Upper lobe of left lung (tissue), 6 donors: ENCODE measurements around the gene CTAG1B. TPM values are rescaled to one million over a fixed set of nuclear protein-coding genes. Genes with fewer than 3 reads are reported as not detected.
"Not testable (repeated sequence)": the region's sequence is repeated elsewhere in the genome, so short reads cannot be mapped to it uniquely, and the experiment has no call there.

Experiments
- ATAC-seq, 2 donors: fragments of 200-7000 bp; cut with Tn5 transposase; one replicate each; pipeline ENCODE4 v1.9.1; 2022; ENCODE audit warnings: mild to moderate bottlenecking in 2 of 2, moderate library complexity in 2 of 2; ENCODE audit not compliant: low FRiP score in 2 of 2
- DNase-seq, 2 donors: peaks; one replicate each; pipeline ENCODE4 v3.0.0-alpha.2; 2019 to 2020
- H3K27ac ChIP-seq, 4 donors: fragments of 200-600 bp; sonication (generic); one replicate each; pipeline ENCODE4 v1.5.1; 2016 to 2019
- H3K27me3 ChIP-seq, 4 donors: fragments of 200-600 bp; sonication (generic); one replicate each; pipeline ENCODE4 v1.5.1; 2017 to 2019
- H3K36me3 ChIP-seq, 4 donors: fragments of 200-600 bp; sonication (generic); one replicate each; pipeline ENCODE4 v1.5.1; 2016 to 2019
- H3K4me1 ChIP-seq, 4 donors: fragments of 200-600 bp; sonication (generic); one replicate each; pipeline ENCODE4 v1.5.1; 2018 to 2019
- H3K4me3 ChIP-seq, 4 donors: fragments of 200-600 bp; sonication (generic); one replicate each; pipeline ENCODE4 v1.5.1; 2017 to 2019; ENCODE audit warnings: mild to moderate bottlenecking in 2 of 4, moderate library complexity in 1 of 4
- H3K9me3 ChIP-seq, 4 donors: fragments of 200-600 bp; sonication (generic); one replicate each; pipeline ENCODE4 v1.5.1; 2018 to 2019
- EP300 ChIP-seq, 4 donors: sonication (generic); formaldehyde crosslinking; IDR thresholded peaks; one replicate each; pipeline ENCODE4 v1.5.1; 2017; ENCODE audit warnings: antibody characterized with exemption in 4 of 4, control low read depth in 2 of 4
- POLR2A ChIP-seq, 4 donors: fragments of 450-650 bp; IDR thresholded peaks; one replicate each; pipeline ENCODE4 v1.5.1; 2016 to 2017; ENCODE audit warnings: antibody characterized with exemption in 4 of 4, mild to moderate bottlenecking in 2 of 4
- POLR2AphosphoS5 ChIP-seq, 2 donors: sonication (generic); formaldehyde crosslinking; IDR thresholded peaks; one replicate each; pipeline ENCODE4 v1.5.1; 2017; ENCODE audit warnings: antibody characterized with exemption in 2 of 2
- WGBS, 2 donors: methylation state at CpG; one replicate each; pipeline ENCODE4 v1.1.5; 2017 to 2018; 5-methylcytosine and 5-hydroxymethylcytosine counted together
- total RNA-seq, 6 donors: library from RNA; depleted of rRNA in 4 of 6; stranded (reverse); fragments of >200 nt in 4 of 6; gene quantifications; one replicate each; pipeline versions ENCODE4 v1.1.0 to v1.2.1, GENCODE V29; 2016 to 2021
- TF ChIP-seq, protein P1 (sequence below), 6 experiments: fragments of 450-650 bp in 4 of 6; fragments of 200-600 bp in 2 of 6; sonication (generic) in 2 of 6; IDR thresholded peaks; one replicate each; pipeline ENCODE4 v1.5.1; 2016 to 2019; ENCODE audit warnings: antibody characterized with exemption in 6 of 6
- donor health status: DM: no; HTN: no; CAD: no; lungs with moderate emphysema.
- donor health status: DM: no; HTN: yes; CAD: no; lungs with severe emphysema.

Gene CTAG1B
- total RNA-seq, 6 donors from 2014 or later = not detected

DNA sequence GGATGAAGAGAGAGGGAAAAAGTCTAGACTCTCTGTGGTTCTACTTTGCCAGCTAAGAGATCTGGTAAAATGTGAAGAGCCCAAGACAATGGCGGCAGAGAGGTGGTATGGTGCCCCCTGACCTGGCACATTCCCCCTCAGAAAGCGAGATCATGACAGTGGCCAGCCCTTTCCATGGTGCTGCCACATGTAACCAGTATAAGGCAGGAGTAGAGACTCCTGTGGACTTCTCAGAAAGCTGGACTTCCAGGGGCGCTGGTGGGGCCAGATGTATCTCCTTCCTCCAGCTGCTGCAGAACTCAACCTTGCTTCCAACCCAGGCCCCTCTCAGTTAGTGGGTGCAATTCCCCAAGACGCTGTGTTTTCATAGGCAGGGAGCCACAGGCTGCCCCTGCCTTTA, 24.6 kb downstream of the CTAG1B start:
- H3K27ac ChIP-seq = no peak overlapping the region
- no peaks in the 10 kb centered on the region for H3K4me1 ChIP-seq
- no peak for TF ChIP-seq POLR2AphosphoS5 (IDR thresholded peaks at IDR 0.05)
- TF ChIP-seq EP300 (IDR thresholded peaks at IDR 0.05) = no peak
- no peak for TF ChIP-seq POLR2A (IDR thresholded peaks at IDR 0.05)
- TF ChIP-seq, protein P1, sequence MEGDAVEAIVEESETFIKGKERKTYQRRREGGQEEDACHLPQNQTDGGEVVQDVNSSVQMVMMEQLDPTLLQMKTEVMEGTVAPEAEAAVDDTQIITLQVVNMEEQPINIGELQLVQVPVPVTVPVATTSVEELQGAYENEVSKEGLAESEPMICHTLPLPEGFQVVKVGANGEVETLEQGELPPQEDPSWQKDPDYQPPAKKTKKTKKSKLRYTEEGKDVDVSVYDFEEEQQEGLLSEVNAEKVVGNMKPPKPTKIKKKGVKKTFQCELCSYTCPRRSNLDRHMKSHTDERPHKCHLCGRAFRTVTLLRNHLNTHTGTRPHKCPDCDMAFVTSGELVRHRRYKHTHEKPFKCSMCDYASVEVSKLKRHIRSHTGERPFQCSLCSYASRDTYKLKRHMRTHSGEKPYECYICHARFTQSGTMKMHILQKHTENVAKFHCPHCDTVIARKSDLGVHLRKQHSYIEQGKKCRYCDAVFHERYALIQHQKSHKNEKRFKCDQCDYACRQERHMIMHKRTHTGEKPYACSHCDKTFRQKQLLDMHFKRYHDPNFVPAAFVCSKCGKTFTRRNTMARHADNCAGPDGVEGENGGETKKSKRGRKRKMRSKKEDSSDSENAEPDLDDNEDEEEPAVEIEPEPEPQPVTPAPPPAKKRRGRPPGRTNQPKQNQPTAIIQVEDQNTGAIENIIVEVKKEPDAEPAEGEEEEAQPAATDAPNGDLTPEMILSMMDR (IDR thresholded peaks at IDR 0.05) = no peak
- 83% methylated on average over 4 of the region's 4 CpGs; no CpG with 5 or more reads in 1 of the 2 donors for WGBS, 2 donors
- ATAC-seq = no peak
- H3K27me3 ChIP-seq = no peaks in the 10 kb centered on the region
- no peaks in the 10 kb centered on the region for H3K9me3 ChIP-seq
- DNase-seq = no peak
- no peaks in the 10 kb centered on the region for H3K36me3 ChIP-seq
- H3K4me3 ChIP-seq = no peak overlapping the region

DNA sequence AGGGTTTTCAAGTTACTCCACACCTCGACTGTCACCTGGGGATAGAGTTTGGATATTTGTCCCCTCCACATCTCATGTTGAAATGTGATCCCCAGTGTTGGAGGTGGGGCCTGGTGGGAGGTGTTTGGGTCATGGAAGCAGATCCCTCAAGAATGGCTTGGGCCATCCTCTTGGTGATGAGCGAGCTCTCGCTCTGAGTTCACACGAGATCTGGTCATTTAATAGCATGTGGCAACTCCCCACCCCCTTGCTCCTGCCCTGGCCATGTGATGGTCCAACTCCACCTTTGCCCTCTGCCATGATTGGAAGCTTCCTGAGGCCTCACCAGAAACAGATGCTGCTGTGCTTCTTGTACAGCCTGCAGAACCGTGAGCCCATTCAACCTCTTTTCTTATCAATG, 25.9 kb downstream of the CTAG1B start:
- no peaks in the 10 kb centered on the region for H3K36me3 ChIP-seq
- no peaks in the 10 kb centered on the region for H3K9me3 ChIP-seq
- 72 to 100% methylated on average over 2 to 5 of the region's 5 CpGs for WGBS, 2 donors
- no peak overlapping the region for H3K4me3 ChIP-seq
- no peaks in the 10 kb centered on the region for H3K4me1 ChIP-seq
- TF ChIP-seq, protein P1 (IDR thresholded peaks at IDR 0.05) = no peak
- TF ChIP-seq EP300 (IDR thresholded peaks at IDR 0.05) (no peak), POLR2AphosphoS5 (IDR thresholded peaks at IDR 0.05) (no peak), POLR2A (IDR thresholded peaks at IDR 0.05) (no peak)
- ATAC-seq = no peak
- no peak overlapping the region for H3K27ac ChIP-seq
- DNase-seq = no peak
- no peaks in the 10 kb centered on the region for H3K27me3 ChIP-seq

DNA sequence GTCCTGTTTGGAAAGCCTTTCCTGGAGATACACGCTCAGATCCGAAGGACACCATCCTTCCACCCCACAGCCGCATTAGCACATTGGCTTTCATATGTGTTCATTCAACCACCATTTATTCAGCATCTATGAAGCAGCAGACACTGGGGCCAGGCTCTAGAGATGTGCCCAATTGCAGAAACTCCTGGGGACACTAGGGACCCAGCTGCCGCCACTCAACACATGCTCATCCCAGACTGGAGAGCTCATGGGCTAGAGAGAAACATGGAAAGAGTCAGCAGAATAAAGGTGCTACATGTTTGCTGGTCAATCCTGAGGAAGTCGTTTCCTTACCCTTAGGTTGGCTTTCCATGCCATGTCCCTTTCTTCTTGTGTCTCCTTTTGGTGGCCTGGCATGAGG, 26.6 kb downstream of the CTAG1B start:
- H3K27ac ChIP-seq = no peak overlapping the region
- no peaks in the 10 kb centered on the region for H3K4me1 ChIP-seq
- no peaks in the 10 kb centered on the region for H3K27me3 ChIP-seq
- no peaks in the 10 kb centered on the region for H3K36me3 ChIP-seq
- H3K4me3 ChIP-seq = no peak overlapping the region
- 82 to 89% methylated on average over 4 to 5 of the region's 5 CpGs for WGBS, 2 donors
- TF ChIP-seq, protein P1 (IDR thresholded peaks at IDR 0.05) = no peak
- H3K9me3 ChIP-seq = no peaks in the 10 kb centered on the region
- ATAC-seq (no peak), DNase-seq (no peak)

DNA sequence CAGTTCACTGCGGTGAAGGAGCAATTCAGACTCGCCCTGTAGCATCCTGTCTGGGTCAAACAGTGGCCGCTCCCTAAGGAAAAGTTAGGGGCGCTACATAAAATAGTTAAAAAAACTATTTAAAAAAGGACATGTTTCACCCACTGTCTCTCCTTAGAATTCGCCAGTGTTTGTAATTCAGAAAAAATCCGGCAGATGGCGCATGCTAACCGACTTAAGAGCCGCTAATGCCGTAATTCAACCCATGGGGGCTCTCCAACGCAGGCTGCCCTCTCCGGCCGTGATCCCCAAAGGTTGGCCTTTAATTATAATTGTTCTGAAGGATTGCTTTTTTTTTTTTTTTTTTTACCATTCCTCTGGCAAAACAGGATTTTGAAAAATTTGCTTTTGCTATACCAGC, 28.7 kb downstream of the CTAG1B start:
- H3K4me3 ChIP-seq, H3K27me3 ChIP-seq, H3K36me3 ChIP-seq, H3K9me3 ChIP-seq, DNase-seq, H3K27ac ChIP-seq, H3K4me1 ChIP-seq, ATAC-seq: not testable (repeated sequence)
- WGBS, 2 donors = 3% methylated on average over 5 of the region's 13 CpGs; no CpG with 5 or more reads in 1 of the 2 donors

DNA sequence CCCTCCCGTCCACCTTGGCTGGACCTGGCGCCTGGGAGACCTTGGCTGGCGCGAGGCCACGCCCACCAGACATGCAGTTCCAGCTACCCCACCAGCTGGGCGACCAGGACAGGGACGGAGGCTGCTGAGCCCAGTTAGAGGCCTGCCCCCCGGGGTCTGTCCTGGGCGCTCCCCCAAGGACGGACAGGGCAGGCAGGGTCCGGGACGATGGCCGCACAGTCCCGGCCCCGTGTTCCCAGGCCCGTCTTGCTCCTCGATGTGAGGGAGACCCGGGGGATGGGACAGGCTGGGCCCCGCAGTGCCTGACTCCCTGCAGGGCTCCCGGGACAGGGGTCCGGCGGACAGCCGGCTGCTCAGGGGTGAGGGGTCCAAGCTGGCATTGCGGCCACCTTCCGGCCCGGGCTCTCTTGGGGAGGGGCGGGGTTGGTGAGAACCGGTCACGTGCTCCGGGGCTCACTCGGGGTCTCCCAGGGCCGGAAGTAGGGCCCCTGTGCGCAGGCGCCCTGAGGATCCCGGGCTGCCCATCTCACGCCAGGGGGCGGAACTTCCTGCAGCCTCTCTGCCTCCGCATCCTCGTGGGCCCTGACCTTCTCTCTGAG, 34.4 kb downstream of the CTAG1B start, which contains the start of gene CTAG1A:
Gene CTAG1A, plus strand, starts transcription at position 549 of the 599 bp plus-strand sequence. CDS start 74 bp downstream, outside the sequence.
- H3K27me3 ChIP-seq, H3K4me3 ChIP-seq, H3K36me3 ChIP-seq, DNase-seq, H3K27ac ChIP-seq, H3K4me1 ChIP-seq, H3K9me3 ChIP-seq: not testable (repeated sequence)
- ATAC-seq = peak in 1 of 2 donors; percentile 54
- WGBS, 2 donors = no CpG with 5 or more reads among the region's 39 CpGs

DNA sequence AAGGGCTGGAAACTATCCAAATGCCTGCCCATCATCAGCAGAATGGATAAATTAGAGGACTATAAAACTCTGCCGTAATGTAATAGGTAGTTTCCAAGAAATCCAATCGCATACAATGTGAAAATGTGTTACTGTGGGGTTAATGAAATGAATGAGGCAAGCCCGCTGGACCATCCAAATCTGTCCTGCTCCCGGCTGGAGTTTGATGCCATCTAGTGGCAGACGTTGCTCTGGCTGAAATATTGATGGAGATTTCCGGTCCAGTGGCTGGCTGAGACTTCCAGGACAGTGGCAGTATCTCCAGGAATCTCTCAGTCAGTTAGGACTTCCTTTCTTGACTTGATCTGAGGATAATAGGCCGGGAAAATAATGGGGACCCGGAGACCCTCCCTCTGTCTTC, 36.1 kb downstream of the CTAG1B start:
- not testable (repeated sequence) for H3K27ac ChIP-seq, H3K36me3 ChIP-seq, H3K4me1 ChIP-seq, H3K9me3 ChIP-seq, H3K4me3 ChIP-seq, H3K27me3 ChIP-seq, DNase-seq
- no CpG with 5 or more reads among the region's 8 CpGs for WGBS, 2 donors
- ATAC-seq = peak in 1 of 2 donors; percentile 54

DNA sequence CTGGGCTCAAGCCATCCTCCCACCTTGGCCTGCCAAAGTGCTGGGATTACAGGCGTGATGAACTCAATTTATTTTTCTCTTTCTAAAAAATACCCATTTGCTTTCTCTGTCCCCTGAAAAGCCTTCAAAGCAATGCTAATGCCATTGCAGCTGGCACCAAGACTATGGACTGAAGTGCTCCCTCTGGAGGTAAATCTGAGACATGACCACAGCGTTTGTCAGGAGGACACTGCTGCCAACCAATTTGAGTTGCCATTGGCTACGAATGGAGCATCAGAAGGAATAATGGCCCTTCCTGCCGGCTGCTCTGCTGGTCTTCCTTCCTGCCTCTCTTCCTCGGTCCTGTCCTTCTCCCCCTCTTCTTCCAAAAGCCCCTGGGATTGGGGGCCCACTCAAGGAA, 44.0 kb downstream of the CTAG1B start:
- H3K27me3 ChIP-seq, H3K4me1 ChIP-seq, H3K27ac ChIP-seq, H3K36me3 ChIP-seq, H3K4me3 ChIP-seq, H3K9me3 ChIP-seq, DNase-seq: not testable (repeated sequence)
- WGBS, 2 donors = no CpG with 5 or more reads among the region's 5 CpGs
- peak in 1 of 2 donors; percentile 65 for ATAC-seq

DNA sequence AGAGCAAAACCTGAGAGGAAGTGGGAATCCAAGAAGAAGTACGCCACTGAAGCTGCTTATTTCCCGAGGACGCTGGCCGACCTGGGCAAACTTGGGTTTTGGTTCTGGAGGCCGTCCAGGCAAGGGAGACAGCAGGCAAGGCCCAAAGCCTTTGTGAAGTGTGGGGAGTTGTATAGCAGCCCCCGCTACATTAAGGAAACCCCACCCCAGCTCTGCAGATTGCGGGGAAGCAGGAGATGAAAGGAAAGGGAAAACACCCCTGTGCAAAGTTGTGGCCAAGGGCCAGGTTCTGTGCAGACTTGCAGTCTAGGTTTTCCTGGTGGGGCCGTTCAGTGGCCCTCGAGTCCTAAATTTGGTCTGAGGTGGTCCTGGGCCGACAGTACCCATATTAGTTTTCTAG, 46.0 kb downstream of the CTAG1B start:
- not testable (repeated sequence) for H3K27ac ChIP-seq, H3K27me3 ChIP-seq, H3K4me1 ChIP-seq, H3K9me3 ChIP-seq, ATAC-seq, H3K36me3 ChIP-seq, H3K4me3 ChIP-seq, DNase-seq
- no CpG with 5 or more reads among the region's 10 CpGs for WGBS, 2 donors

DNA sequence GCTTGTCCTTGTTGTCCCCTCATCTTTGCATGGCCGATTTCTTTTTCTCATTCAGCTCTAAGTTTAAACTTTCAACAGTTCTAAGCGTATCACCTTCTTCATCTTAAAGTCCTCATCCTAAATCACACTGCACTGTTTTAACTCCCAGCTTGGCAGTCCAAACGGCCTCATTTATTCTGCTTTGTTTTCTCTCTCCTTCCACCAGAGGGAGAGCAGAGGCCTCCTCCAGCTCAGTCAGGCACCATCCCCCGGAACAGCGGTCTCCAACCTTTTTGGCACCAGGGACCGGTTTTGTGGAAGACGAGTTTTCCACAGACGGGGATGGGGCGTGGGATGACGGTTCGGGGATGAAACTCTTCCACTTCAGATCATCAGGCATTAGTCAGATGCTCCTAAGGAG, 48.7 kb downstream of the CTAG1B start:
- not testable (repeated sequence) for H3K4me1 ChIP-seq, H3K27me3 ChIP-seq, H3K27ac ChIP-seq, H3K4me3 ChIP-seq, ATAC-seq, H3K36me3 ChIP-seq, DNase-seq, H3K9me3 ChIP-seq
- no CpG with 5 or more reads among the region's 11 CpGs for WGBS, 2 donors
